Measurements from ENCODE around the gene PSRC1.
"Not testable (repeated sequence)": the region's sequence is repeated elsewhere in the genome, so short reads cannot be mapped to it uniquely, and the experiment has no call there.

The PSRC1 gene

DNA sequence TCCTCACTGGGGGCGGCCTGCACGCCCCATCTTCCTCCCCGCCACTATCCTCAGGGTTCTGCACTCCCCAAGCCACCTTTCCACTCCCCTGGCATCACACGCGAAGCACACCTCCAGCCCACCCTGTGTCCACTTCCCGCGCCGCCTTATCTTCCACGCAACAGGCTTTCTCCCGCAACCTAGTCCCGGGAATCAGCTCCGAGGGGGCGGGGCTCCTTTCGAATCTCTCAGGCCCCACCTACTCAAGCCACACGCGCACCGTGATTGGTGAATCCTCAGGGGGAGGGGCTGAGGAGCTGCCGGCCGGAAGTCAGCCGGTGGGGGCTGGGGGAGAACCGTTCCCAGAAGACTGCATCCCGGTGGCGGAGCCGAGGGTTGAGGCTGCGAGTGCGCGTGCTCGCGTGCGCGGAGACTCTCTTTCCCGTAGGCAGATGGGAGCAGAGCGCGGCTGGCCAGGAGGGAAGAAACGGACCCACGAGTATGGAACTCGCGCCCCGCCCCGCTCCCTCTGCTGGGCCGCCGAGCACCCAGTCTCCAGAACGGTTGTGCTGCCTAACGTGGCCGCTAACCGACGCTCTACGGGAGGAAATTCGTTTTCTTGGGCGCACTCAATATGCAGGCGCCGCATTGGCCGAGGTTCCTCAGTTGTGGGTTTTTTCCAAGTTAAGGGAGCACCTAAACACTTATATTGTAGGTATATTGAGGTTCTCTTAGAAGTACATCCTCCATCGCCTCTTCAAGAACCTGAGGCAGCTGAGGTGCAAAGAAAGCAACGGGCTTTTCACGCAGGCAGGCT lies at the start of gene PSRC1:
PSRC1 (minus strand) TSS at position 194 of the 796 bp plus-strand sequence.
- DNase-seq, result peak; percentile 97

DNA sequence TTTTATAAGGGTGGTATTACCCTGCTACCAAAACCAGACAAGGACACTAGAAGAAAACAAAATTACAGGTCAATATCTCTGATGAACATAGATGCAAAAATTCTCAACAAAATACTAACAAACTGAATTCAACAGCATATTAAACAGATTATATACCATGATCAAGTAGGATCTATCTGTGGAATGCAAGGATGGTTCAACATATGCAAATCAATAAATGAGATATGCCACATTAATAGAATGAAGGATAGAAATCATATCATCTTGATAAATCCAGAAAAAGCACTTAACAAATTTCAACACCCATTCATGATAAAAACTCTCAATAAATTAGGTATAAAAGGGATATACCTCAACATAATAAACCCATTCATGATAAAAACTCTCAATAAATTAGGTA lies 48.2 kb upstream of the PSRC1 start:
- no peak for DNase-seq

DNA sequence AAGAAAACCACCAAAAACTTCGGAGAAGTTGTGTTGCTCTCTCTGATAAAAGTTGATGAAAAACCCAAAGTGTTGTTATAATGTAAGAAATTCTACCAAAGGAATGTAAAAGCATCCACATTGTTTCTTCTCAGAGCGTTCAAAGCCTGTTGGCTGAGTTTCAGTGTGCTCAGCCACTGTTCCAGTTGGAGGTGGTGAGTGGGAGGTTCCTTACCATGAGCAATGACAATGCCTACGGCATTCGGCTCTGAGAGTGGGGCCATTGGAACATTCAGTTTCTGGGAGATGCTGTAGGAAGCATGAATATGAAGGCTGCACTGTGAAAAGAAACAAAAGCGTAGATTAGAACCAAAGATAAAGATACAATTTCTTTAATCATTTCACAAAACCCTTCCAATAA lies 44.3 kb upstream of the PSRC1 start:
- no peak for DNase-seq

DNA sequence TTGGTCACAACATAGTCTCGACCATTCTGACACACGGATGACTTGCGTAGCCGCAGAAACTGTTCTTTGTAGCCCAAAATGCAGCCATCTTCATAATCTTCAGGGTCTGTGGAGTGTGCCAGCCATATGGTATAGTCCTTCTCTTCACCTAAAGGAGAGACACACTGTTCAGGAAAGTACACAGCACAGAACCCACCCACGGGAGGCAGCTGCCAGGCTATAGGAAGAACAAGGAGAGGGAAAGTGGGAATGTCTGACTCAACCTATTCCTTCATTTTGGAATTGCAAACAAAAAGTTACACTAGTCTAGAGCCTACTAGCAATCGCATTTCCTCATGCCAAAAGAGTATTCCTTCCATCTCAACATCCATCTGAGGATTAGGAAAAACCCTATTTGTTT lies 40.0 kb upstream of the PSRC1 start:
- no peak for DNase-seq

DNA sequence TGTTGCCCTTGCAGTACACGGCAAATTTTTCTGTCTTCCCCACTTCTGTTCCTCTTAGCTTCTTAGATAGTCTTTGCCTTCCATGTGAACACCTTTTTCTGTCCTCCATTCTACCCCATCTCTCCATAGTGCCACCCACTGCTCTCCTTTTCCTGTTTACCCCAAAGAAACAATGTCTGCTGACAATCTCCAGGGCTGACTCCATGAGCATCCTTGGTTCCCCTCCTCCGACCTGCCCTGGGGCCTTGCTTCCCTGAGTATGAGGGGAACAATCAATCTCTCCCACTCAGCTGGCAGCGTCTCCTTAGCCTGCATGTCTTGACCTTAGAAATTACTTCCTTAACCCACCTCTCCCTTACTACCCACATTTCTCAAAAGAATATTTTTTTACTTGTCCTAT lies 36.2 kb upstream of the PSRC1 start:
- no peak for DNase-seq

DNA sequence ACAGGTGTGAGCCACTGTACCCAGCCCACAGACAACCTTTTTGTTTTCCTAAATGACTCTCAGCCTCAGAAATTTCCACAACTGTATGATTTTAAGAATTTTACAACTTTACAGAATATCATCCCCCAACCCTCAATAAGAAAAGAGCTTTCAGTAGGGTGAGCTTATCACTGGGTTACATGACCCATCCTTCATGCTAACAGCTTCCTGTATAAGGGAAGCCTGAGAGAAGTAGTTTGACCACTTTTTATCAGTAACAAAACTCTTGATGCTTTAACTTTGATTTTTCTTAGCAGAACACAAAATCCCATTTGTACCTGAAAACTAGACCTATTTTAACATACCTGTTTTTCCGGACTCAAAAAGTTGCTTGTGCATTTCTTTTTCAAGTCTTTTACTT lies 33.6 kb upstream of the PSRC1 start:
- no peak for DNase-seq

DNA sequence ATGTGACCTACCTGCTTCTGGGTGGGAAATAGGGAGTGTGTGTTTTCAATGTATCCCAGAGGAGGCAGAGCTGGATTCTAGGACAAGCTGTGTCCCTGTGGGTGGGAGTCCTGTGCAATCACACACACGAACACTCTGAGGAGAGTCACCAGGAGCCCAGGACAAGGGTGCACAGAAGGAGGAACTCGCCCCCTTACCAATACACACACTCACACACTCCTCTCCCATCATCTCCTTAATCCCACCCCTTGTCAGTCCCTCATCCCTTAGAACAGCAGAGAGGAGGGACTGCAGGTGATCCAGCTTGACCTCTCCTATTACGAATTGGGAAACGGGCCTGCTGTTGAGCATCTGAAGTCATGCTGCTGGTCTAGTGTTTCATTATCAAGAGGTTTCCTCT lies 32.3 kb upstream of the PSRC1 start:
- DNase-seq, result no peak

DNA sequence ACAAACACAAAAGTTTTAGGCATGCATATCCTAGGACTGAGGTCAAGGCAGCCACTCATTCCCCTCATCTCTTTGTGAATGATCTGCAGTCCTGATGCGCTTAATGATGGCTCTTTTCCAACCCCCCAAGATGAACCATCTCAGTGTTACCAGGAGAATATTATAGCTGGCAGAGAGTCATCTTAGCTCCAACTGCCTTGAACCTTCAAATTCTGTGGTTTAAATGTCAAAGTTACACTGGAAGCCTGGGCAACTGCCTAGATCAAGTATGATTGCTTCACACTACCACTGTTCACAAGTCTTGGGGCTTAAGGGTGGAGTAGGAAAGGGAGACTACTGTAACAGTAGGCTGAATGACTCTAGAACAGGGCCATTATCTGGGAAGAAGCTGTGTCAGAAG lies 31.9 kb upstream of the PSRC1 start:
- no peak for DNase-seq

DNA sequence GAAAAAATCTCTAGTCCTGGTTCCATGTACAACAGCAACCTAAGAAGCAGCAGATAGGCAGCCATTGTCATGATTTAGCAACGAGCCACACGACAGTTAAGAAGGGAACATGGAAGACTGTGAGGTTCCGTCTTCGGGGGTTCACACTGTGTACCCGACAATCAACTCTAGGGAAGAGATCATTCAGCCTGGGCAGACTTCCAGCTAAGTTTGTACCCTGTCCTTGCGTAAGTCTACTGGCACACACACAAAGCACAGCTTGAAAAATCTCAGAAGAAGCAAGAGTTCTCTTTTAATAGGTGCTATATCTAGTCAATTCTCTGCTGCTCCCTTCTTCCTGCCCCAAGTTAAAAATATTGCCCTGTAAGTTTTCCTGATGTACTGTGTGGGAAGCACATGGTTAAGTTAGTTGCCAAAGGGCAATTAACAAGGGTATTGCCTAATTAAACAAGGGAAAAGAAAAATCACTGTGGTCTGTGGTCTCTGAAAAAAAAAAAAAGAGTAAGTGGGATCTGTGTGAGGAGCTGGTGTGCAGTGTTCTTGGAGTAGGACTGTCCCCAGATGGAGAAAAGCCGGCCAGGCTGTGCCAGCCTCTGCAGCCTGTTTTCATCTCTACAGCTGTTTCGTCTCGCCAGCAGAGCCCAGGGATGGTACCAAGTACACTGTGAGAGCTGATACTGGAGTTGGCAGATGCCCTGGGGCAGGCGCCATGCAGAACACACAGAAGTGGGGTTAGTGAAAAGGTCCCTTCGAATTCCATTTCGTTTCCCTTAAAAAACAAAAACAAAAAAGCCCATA lies 30.2 kb upstream of the PSRC1 start:
- DNase-seq, result peak; percentile 29

DNA sequence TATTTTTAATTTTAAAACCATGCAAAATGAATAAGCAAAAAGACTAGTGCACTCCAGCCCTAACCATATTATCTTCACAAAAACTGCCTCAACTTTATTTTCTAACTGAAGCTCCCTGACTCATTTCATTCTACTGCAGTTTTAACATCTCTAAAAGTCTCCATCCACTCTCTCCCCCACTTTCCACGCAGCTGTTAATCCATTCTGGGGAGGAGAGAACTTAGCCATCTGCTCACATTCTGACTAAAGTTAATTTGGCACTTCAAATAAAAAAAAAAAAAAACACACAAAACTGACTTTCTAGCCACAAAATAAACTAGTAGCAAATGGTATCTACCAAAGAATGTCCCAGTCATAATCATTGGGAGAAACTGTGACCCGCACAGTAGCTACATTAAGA lies 29.3 kb upstream of the PSRC1 start:
- DNase-seq, result peak; percentile 46

DNA sequence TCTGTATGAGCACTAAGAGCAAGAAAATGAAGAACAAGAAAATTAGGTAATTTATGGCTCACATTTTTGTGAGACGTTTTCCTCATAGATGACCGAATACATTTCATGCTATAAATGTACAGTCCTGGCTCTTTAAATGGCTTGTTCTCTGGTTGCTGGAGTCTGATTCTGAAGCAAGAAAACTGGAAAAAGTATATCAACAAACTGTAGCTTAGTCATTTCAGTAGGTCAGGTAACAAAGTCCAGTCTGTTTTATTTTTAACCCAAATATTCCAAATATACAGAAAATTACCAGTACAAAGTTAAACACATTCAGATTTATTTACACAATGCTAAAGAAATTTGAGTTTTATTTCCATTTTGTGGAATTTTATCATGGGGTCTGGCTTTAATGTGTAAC lies 26.4 kb upstream of the PSRC1 start:
- no peak for DNase-seq

DNA sequence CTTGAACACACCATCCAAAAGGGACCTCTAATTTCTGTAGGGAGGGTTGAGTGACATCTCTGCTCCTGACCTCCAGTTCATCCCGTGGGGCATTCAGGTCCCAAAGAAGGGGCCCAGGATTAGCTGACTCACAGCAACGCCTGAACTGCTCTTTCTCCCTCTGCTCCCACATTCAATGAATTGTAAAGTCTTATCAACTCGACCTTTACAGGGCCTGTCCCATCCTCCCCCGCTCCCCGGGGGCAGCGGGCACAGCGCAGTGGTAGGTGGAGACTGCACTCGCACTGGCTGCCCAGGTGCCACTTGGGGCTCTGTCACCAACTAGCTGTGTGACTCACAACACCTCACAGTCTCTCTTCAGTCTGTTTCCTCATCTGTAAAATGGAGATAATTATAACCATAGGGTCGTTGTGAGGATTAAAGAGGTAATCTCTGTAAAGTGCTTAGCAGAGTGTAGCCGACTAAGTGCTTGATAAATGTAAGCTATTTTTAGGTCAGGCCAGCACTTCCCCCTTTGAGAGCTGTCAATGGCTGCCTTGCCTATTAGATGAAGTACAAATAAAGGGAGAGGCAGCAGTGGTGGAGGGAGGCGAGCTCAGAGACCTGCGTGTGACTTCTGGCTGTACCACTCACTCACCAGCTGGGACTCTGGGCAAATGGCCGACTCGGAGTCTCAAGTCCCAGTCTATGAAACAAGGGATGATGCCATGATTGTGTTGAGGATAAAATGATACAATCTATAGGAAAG lies 24.5 kb upstream of the PSRC1 start:
- DNase-seq, result no peak

DNA sequence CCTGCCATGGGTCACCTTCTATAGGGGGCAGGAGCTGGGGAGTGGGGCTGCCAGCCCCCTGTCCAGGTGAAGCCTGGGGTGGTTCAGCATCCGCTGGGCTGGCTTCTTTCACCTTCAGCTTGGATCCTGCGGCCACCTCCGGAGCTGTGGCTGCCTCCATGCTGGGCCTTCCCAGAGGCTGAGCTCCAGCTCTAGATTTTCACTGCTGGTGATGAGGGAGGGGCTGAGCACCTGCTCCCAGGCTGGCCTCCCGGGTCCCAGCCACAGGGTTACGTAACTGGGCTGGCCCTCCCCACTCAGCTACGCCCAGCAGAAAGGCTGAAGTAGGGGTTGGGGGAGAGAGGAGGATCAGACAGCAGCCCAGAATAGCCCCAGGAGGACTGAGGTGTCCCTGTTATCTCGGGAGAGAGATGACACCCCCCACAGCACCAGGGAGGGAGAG lies 23.9 kb upstream of the PSRC1 start, which contains the start of gene MYBPHL:
MYBPHL (minus strand) TSS at position 180 of the 442 bp plus-strand sequence; CDS start at position 160, 20 bp downstream.
- no peak for DNase-seq

DNA sequence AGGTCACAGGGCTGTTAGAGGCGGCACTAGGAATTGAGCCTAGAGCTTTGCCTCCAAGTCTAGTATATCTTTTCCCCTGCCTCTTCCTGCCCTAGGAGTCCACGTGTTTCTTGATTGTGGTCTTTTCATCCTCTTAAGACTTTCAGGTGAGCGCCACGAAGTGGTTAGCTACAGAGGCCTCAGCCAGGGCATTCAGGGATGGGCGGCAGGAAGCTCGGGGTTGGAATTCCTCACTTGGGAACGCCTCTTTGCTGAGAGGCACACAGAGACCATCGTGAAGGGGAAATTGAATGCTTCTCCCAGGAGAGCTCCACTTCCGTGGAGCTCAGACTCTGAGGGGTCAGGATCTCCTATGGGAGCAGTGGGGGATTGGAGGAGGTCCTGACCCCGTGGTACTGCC lies 23.0 kb upstream of the PSRC1 start:
- DNase-seq, result not testable (repeated sequence)

DNA sequence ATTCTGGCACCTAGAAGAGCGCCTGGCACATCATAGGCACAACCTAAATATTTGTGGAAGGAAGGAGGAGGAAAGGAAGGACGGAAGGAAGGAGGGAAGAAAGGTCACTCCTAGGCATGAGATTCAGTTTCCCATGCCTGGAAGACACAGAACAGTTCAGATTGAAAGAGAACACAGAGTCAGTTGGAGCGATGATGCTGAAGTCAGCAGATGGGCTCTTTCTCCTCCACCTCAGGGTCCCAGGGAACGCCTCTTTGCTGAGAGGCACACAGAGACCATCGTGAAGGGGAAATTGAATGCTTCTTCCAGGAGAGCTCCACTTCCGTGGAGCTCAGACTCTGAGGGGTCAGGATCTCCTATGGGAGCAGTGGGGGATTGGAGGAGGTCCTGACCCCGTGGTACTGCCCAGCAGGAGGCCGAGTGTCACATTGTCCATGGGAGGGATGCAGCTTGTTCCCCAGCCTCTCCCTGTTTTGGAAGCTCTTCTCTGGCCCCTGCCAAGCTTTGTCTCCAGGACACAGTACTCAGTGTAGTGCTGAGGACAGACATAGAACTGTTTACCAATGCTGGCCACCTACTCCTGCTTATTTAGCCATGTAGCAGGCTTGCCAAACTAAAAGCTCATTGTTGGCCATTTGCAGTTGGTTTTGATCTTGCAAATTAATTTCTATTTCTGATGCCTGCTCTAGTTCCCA lies 21.4 kb upstream of the PSRC1 start:
- DNase-seq, result no peak

DNA sequence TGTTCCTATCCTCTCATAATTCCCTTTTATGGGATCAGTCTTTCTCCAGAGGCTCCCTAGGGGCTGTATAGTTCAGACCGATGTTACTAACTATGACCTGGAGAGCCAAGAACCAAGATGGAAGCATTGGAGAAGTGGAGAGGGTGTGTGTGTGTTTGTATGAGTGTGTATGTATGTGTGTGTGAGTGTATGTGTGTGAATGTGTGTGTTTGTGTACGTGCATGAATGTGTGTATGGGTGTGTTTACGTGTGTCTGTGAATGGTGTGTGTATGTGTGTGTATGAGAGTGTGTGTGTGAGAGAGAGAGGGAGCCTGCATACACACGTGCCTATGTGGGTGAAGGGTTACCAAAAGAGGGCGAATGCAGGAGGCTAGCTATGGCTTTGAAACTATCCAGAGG lies 18.9 kb upstream of the PSRC1 start:
- no peak for DNase-seq

DNA sequence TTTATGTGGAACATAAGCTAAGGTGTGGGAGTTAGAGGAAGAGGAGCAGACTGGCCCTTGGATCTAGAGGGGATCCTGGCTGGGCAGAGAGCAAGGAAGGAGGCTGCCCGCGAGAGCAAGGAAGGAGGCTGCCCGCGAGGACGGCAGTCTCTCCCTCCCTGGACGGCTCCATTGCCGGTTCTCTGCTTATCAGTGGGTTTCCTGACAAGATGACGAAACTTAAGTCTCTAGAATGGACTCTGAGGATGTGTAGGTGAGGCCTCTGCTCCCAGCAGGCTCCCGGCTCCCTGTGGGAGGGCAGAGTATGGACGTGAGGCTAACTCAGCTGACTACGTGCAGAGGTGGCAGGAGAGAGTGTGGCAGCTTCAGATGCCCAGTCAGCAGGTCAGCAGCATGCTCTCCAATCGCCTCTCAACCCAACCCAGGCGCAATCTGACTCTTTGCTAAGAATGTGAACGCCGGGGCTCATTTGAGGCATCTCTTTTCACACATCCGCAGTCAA lies 17.8 kb upstream of the PSRC1 start:
- DNase-seq, result no peak

DNA sequence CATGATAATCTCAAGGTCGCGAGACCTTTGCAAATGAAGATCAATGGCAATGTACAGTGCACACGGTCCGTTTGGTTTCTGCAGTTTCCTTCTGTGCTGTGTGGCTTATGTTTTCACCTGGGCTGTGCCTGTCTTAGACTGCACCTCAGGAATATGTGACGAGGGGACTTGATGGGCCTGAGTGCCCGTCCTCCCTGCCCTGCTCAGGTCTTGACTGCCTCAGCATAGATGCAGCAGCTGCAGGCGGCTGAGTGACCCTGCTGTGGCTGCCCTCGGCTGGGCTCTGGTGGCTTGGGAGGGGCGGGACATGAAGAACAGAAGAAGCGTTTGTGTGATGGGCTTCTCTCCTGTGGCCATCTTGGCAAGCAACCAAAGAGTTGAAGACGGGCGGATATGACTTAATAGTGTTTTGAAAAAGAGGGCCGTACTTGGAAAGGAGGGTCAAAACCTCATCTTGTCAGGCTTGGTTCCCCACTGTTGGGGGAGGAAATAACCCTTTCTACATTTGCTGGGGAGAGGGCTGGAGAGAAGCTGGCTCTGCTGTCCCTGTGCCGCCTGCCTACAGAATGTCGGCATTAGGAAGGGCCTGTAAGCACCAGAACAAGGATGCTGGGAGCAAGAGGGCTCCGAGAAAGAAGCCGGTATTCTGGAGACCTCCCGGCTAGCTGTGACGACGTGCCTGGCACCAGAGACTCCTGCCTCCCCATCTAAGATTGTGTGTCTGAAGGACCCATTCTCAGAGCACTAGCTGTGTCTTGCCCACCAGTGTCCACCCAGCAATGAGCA lies 16.8 kb upstream of the PSRC1 start:
- DNase-seq, result no peak

DNA sequence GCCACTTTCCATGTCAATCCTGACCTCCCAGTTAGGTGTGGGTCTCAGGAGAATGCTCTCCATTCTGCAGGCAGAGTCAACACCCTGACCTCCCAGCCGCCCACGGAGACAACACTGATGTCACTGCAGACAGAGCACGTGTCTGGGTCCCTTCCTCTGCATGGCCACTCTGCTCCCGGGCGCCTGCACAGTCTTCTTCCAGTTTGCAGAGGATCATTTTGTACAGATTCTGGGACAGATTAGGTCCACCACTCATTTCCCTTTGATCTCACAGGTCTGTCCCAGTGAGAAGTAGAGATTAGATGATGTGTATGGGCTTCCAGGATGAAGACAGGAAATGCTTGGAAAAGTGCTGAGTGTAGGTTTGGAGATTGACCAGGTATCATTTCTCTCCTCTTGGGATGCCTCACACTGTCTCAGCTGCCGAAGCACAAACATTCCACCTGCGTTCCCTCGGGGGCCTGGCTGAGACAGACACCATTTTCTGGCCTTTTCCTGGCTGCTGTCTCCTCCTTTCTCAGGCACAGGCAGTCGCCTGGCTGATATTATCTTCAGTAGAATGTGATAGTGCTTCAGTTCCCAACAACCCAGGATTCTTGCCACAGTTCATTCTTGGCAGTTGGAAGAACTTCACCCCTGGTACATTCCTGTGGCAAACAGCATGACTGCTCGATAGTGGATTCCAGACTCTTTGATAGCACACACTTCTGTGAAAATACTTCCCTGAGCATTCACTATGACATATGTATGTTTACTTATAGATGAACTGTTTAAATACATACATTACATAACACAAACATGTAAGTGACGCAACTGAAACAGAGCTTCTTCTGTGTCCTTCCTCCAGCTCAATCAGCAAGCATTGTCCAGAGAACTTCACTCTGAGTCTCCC lies 16.0 kb upstream of the PSRC1 start:
- no peak for DNase-seq

DNA sequence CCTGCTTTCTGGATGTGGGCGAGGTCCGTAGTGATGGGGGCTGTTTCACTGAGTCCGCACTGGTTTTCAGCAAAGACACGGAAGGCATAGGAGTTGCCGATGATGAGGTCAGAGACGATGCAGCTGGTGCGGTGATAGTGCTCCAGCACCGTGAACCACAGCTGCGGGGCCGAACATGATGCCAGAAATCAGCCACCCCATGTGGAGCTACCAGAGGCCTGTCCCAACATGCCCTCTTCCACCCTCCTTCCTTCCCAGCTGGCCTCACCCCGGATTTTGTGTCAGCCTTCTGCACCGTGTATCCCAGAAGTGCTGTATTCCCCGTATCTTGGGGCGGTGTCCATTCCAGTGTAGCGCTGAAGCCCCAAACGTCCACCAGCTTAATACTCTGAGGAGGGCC lies 13.8 kb upstream of the PSRC1 start:
- DNase-seq, result peak; percentile 87

Measured in NCI-H2171 (cell line).